Pulmonary artery endothelial cell (primary cell): ENCODE measurements around the gene HOMEZ. TPM values are rescaled to one million over a fixed set of nuclear protein-coding genes. Genes with fewer than 3 reads are reported as not detected.
"Not testable (repeated sequence)": the region's sequence is repeated elsewhere in the genome, so short reads cannot be mapped to it uniquely, and the experiment has no call there.

ENCODE experiments used
- DNase-seq: peaks from one replicate; pipeline ENCODE4 v3.0.0-alpha.2; 2011; ENCODE audit warnings: low read depth, low spot score
- total RNA-seq: library from RNA; depleted of rRNA; stranded (reverse); fragments of >200 nt; gene quantifications from 2 replicates; pipeline ENCODE4 v1.2.3, GENCODE V29; 2014

HOMEZ gene
- total RNA-seq, 1 donor from 2014 or later, result 4.0 TPM

GRCh38 chr14:23227566-23227965 is 58.4 kb downstream of the HOMEZ start:
- no peak for DNase-seq

- DNase-seq, result not testable (repeated sequence)
Measured at GRCh38 chr14:23224958-23225357, 61.0 kb downstream of the HOMEZ start.

Other genes with a start within 250 kb of the HOMEZ start
- not detected in 2 replicates for gene PSMB11, start 243.9 kb downstream of the HOMEZ start, total RNA-seq
- 6.3 and 13.9 TPM in 2 replicates for gene CDH24, start 228.6 kb downstream of the HOMEZ start, total RNA-seq
- gene ACIN1, start 191.0 kb downstream of the HOMEZ start, total RNA-seq, result 62.8 and 98.6 TPM in 2 replicates
- gene C14orf119, start 190.6 kb downstream of the HOMEZ start, total RNA-seq, result 48.5 and 52.5 TPM in 2 replicates
- not detected in 2 replicates for gene CIROP, start 181.1 kb downstream of the HOMEZ start, total RNA-seq
- gene CEBPE, start 166.9 kb downstream of the HOMEZ start, total RNA-seq, result not detected in 2 replicates
- gene SLC7A8, start 102.5 kb downstream of the HOMEZ start, total RNA-seq, result 0.46 and 0.78 TPM in 2 replicates
- not detected in 2 replicates for gene RNF212B, start 48.2 kb downstream of the HOMEZ start, total RNA-seq
- gene PPP1R3E, start 16.7 kb upstream of the HOMEZ start, total RNA-seq, result 1.8 and 2.0 TPM in 2 replicates
- 17.5 and 18.3 TPM in 2 replicates for gene BCL2L2, start 20.7 kb upstream of the HOMEZ start, total RNA-seq
- 132 and 144 TPM in 2 replicates for gene PABPN1, start 35.3 kb upstream of the HOMEZ start, total RNA-seq
- gene SLC22A17, start 66.8 kb upstream of the HOMEZ start, total RNA-seq, result 0.99 and 5.7 TPM in 2 replicates
- not detected in 2 replicates for gene EFS, start 79.0 kb upstream of the HOMEZ start, total RNA-seq
- not detected in 2 replicates for gene IL25, start 86.7 kb upstream of the HOMEZ start, total RNA-seq
- not detected in 2 replicates for gene CMTM5, start 90.9 kb upstream of the HOMEZ start, total RNA-seq
- not detected in 2 replicates for gene MYH6, start 122.1 kb upstream of the HOMEZ start, total RNA-seq
- gene MYH7, start 149.5 kb upstream of the HOMEZ start, total RNA-seq, result not detected in 2 replicates
- gene NGDN, start 183.6 kb upstream of the HOMEZ start, total RNA-seq, result 51.7 and 58.2 TPM in 2 replicates